ENCODE measurements around the gene EPC1. TPM values are rescaled to one million over a fixed set of nuclear protein-coding genes. Genes with fewer than 3 reads are reported as not detected.

The EPC1 gene
- polyA plus RNA-seq, 1 donor (not counting 4 experiments of a cell fraction or from before 2014, with no cell fraction given): 34.8 TPM

Small RNAs within 50 kb of the gene (small RNA-seq; reads per million reads assigned to genes)
- gene RNU6-1244P (ENCODE audit: insufficient read length in 3 of 3, low read depth in 3 of 3, low replicate concordance in 1 of 3): 0 reads per million in 3 experiments

Other genes with a start within 250 kb of the EPC1 start
- gene CCDC7, start 99.0 kb upstream of the EPC1 start, polyA plus RNA-seq: 0.43 to 1.1 TPM (median 0.58 TPM) in 3 replicates